ENCODE results near the gene ZNF772.
"Not testable (repeated sequence)": the region's sequence is repeated elsewhere in the genome, so short reads cannot be mapped to it uniquely, and the experiment has no call there.

Gene ZNF772

DNA sequence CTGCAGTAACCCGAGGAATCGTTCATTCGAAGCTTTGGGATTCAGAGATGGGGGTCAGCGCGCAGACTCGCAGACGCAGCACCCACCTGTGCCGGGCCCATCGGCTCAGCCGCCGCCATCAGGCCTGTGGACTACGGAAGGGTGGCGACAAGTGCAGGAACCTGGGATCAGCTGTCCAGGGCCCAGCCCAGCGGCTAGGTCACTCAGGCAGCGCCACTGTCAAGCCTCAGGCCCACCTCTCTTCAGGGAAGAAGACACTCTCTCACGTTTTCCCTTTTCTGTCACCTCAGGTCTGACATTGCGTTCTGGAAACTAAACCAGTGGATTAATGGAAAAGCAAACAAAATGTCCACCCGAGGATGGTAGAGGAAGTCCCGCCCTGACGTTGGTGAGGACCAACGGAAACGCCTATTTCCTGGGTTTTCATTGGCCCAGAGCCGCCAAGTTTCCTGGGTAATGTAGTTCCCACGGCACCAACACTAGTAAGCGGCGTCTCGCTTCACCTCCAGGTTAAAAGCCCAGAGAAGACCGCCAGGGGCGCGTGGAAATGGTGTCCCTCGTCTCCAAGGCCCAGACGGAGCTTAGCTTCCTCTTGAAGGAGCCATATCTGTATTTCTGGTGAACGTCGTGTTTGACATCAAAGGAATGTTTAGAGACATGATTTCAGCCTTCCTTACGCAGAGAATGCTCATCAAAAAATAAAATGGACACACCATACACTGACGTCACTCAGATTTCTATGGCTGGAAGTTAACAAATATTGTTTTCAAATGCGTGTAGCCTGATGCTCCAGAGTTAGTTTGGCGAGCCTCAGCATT is at the start of gene ZNF772:
Gene ZNF772, minus strand, starts transcription at position 376 of the 818 bp plus-strand sequence. Its CDS starts 257 bp downstream, at position 119.
- DNase-seq (ENCODE audit: low read depth in 2 of 2), result peak; percentile 80 to 82

DNA sequence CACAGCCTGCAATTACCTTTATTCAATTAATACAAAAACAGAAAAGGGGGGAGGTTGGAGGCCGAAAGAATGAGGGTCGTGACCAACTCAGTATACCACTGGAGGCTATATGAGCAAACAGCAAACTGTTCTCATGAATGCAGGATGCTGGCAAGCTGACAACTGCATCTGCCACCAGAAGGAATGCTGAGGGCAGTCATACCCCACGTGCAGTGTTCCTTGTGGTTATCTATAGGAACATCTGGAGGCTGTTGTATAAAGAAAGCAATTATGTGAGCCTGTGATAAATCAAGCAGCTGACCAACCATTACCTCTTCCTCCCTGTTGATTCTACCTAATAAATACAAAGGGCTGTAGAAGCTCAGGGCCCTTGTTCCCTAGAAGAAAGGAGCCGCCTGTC is 40.7 kb upstream of the ZNF772 start:
- DNase-seq (ENCODE audit: low read depth in 2 of 2), result not testable (repeated sequence)

DNA sequence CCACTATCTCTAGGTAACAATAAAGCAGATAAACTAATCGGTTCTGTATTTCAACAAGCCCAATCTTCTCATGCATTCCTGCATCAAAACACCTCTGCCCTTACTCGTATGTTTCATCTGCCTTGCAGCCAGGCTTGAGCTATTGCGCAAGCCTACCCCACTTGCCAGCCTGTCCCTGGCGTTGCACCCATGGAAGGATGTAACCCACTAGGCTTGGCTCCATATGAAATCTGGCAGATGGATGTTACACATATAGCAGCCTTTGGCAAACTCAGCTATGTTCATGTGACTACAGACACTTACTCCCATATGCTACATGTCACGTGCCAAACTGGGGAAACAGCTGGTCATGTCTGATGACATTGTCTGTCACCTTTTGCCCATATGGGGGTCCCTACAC is 37.9 kb upstream of the ZNF772 start:
- no peak for DNase-seq (ENCODE audit: low read depth in 2 of 2)

DNA sequence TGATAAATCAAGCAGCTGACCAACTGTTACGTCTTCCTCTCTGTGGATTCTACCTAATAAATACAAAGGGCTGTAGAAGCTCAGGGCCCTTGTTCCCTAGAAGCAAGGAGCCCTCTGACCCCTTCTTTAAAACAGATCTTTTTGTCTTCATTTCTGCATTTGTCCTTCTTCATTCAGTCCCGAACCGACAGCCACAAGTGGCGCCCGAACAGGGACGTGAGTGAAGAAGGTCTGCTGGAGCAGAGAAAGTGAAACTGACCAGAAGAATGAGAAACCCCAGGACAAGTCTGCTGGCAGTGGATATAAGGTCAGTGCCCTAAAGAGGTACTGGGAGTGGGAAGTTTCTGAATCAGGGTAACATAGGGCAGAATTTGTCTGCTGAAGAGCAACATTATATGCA is 35.5 kb upstream of the ZNF772 start:
- no peak for DNase-seq (ENCODE audit: low read depth in 2 of 2)

DNA sequence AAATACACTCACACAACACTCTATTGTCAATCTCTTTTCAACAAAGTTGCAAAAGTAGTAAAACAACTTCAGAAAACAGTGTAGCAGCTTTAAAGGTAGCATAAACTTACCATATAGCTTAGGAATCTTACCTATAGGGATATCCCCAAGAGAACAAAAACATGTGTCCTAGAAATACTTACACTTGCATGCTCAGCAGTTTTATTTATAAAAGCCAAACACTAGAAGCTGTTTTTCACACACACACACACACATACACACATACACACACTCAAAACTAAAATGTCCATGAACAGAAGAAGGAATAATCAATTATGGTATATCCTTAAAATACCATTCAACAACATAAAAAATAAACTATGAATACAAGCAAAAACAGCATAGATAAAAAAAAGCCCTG is 34.1 kb upstream of the ZNF772 start:
- no peak for DNase-seq (ENCODE audit: low read depth in 2 of 2)

DNA sequence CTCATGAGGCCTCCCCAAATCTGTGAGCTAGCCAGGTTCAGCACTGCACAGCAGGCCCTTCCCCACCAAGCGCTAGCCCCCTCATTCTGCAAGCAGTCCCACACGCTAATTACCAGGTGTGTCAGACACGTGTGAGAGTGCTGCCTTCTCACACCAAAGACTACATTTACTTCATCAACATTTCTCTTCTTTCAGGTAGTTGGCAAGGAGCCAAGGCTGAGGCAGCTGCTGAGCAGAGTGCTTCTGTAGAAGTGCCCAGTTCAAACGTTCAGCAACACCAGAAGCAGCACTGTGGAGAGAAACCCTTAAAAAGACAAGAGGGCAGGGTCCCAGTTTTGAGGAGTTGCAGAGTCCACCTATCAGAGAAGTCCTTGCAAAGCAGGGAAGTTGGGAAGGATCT is 28.8 kb upstream of the ZNF772 start:
- no peak for DNase-seq (ENCODE audit: low read depth in 2 of 2)

DNA sequence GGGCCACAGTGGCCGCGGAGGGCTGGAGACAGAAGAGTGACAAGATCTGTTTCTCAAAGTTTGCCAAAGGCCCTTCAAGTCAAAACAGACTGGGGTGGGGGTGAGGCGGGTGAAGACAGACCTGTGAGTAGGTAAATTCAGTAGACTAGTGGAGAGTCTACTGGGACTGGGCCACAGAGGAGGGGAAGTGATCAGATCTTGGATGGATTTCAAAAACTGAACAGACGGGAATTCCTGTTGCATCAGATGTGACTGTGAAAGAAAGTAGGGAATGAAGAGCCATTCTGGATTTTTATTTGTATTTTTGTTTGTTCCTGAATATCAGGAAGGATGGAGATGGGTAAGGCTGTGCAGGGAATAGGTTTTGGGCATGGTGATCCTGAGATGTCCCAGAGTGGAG is 23.0 kb upstream of the ZNF772 start:
- not testable (repeated sequence) for DNase-seq (ENCODE audit: low read depth in 2 of 2)

DNA sequence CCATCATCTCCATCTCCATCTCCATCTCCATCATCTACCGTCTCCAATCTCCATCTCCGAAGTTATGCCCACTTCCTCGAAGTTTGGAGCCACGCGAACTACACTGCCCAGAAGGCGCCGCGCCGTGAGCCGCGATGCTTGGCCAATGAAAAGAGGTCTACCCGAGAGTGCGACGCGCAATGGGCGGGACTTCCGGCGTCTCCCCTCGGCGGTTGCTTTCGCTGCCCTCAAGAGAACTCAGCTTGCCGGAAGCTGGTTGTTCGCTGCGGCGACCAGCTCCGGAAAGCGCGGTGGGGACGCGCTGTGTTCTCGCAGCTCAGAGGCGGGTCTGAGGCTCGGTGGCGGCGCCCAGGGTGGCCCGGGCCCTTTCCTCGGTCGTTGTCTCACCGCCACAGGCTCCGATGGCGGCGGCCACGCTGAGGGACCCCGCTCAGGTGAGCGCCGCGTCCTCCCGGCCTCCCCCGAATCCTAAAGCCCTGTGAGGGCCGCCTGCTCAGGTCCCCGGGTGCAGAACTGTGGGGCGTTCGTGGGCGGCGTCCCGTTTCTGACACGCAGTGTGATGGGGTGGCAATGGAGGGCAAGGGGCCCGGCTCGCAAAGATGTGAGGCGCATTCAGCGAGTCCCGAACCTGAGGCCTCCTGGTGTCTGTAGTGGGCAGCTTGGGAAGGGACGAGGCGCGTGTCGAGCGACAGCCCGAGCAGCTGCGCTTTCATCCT is 22.5 kb upstream of the ZNF772 start, which contains the start of gene ZNF773:
Gene ZNF773, plus strand, starts transcription at position 259 of the 716 bp plus-strand sequence. Its CDS starts 143 bp downstream, at position 402.
- DNase-seq (ENCODE audit: low read depth in 2 of 2), result peak; percentile 92 to 93

DNA sequence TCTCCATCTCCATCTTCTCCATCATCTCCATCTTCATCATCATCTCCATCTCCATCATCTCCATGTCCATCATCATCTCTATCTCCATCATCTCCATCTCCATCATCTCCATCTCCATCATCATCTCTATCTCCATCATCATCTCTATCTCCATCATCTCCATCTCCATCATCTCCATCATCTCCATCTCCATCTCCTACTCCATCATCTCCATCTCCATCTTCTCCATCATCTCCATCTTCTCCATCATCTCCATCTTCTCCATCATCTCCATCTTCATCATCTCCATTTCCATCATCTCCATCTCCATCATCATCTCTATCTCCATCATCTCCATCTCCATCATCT is 21.9 kb upstream of the ZNF772 start:
- DNase-seq (ENCODE audit: low read depth in 2 of 2), result not testable (repeated sequence)

DNA sequence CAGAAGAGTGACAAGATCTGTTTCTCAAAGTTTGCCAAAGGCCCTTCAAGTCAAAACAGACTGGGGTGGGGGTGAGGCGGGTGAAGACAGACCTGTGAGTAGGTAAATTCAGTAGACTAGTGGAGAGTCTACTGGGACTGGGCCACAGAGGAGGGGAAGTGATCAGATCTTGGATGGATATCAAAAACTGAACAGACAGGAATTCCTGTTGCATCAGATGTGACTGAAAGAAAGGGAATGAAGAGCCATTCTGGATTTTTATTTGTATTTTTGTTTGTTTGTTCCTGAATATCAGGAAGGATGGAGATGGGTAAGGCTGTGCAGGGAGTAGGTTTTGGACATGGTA is 10.9 kb upstream of the ZNF772 start:
- DNase-seq (ENCODE audit: low read depth in 2 of 2), result not testable (repeated sequence)

DNA sequence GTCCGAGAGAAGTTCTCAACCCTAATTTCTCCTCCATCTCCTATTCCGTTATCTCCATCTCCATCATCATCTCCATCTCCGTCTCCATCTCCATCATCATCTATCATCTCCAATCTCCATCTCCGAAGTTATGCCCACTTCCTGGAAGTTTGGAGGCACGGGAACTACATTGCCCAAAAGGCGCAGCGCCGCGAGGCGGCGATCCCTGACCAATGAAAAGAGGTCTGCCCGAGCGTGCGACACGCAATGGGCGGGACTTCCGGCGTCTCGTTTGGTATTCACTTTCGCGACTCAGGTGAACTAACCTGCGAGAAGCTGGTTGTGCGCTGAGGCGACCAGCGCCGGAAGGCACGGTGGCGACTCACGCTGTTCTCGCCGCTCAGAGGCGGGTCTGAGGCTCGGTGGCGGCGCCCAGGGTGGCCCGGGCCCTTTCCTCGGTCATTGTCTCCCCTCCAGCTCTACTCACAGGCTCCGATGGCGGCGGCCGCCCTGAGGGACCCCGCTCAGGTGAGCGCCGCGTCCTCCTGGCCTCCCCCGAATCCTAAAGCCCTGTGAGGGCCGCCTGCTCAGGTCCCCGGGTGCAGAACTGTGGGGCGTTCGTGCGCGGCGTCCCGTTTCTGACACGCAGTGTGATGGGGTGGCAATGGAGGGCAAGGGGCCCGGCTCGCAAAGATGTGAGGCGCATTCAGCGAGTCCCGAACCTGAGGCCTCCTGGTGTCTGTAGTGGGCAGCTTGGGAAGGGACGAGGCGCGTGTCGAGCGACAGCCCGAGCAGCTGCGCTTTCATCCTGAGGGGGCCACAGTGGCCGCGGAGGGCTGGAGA is 10.3 kb upstream of the ZNF772 start, which contains the start of gene ZNF419:
Gene ZNF419, plus strand, starts transcription at position 274 of the 822 bp plus-strand sequence. Its CDS starts 201 bp downstream, at position 475.
- peak; percentile 79 to 89 for DNase-seq (ENCODE audit: low read depth in 2 of 2)

DNA sequence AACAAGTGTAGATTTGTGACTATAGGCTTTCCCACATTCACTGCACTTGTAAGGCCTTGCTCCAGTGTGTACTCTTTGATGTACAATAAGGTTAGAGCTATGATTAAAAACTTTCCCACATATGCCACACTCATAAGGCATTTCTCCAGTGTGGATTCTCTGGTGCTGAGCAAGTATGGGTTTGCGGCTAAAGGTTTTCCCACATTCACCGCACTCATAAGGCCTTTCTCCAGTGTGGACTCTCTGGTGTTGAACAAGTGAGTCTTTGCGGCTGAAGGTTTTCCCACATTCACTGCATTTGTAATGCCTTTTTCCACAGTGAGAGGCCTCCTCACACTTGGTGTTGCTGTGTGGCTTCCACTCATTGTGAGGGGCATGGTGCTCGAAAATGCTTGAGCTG is 3.7 kb downstream of the ZNF772 start:
- DNase-seq (ENCODE audit: low read depth in 2 of 2), result no peak

DNA sequence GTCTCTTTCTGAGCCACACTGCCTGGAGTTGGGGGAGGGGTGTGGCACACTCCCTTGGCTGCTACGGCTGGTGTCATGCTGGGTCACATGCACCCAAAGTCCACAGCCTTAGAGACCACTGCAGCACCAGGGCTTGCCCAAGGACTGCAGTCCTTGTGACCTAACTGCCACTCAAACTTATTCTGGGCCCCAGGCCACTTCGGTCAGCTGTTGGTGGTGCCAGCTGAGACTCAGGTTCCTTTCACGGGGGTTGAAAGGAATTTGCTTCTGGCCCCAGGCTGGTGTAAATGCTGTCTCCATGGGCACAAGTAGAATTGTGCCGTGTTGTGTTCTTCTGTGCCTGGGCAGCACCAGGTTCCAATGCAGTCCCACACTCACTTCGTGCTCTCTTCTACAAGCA is 10.9 kb downstream of the ZNF772 start:
- no peak for DNase-seq (ENCODE audit: low read depth in 2 of 2)

DNA sequence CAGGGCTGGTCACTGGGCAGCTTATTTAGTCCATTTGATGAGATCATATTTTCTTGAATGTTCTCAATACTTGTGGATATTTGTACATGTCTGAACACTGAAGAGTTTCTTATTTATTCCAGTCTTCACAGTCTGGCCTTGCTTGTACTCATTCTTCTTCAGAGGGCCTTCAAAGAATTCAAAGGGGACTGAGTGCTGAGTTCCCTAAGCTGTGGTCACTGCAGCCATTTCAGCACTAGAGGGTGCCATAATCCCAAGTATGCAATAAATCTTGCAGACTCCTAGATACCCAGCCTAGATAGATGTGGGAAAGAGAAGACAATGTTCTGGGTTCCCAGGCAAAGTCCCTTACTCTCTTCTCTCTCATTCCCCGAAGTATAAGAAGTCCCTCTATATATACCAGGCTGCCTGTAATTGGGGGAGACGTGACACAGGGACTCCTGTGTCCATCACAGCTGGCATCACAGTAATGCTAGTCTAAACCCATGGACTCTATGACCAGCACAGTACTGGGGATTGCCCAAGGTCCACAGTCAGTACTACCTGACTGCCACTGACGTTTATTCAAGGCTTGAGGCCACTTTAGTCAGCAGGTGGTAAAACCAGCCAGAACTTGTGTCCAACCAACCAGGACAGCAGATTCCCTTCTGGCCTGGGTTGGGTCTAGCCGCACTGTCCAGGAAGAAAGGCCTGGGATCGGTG is 11.5 kb downstream of the ZNF772 start:
- DNase-seq (ENCODE audit: low read depth in 2 of 2), result peak in 1 of 2 donors; percentile 7

DNA sequence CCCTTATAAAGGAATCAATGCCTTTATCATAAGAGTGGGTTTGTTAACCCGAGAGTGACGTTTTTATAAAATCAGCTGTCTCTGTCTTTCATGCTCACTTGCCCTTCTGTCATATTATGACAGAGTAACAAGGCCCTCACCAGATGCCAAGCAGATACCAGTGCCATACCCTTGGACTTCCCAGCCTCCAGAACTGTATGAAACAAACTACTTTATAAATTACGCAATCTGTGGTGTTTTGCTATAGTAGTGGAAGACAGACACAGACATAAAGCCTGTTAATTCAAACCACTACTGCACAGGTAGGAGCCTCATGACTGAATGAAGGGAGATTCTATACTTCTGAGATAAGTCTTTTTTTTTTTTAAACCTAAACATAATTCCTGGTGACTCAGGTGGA is 25.1 kb downstream of the ZNF772 start:
- no peak for DNase-seq (ENCODE audit: low read depth in 2 of 2)

DNA sequence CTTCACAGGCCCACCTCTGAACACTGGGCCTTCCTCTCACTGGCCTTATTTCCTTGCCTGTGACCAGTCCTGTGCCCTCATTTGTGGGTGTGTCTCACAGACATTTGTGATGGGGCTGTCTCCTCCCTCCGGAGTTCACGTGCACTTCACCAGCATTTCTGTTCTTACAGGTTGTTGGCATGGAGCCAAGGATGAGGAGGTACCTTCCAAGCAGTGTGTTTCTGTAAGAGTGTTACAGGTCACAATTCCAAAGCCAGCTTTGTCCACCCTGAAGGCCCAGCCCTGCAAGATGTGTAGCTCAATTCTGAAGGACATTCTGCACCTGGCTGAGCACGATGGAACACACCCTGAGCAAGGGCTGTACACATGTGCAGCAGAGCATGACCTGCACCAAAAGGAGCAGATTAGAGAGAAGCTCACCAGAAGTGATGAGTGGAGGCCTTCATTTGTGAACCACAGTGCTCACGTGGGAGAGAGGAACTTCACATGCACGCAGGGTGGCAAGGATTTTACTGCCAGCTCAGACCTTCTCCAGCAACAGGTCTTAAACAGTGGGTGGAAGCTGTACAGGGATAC is 34.2 kb downstream of the ZNF772 start:
- no peak for DNase-seq (ENCODE audit: low read depth in 2 of 2)

DNA sequence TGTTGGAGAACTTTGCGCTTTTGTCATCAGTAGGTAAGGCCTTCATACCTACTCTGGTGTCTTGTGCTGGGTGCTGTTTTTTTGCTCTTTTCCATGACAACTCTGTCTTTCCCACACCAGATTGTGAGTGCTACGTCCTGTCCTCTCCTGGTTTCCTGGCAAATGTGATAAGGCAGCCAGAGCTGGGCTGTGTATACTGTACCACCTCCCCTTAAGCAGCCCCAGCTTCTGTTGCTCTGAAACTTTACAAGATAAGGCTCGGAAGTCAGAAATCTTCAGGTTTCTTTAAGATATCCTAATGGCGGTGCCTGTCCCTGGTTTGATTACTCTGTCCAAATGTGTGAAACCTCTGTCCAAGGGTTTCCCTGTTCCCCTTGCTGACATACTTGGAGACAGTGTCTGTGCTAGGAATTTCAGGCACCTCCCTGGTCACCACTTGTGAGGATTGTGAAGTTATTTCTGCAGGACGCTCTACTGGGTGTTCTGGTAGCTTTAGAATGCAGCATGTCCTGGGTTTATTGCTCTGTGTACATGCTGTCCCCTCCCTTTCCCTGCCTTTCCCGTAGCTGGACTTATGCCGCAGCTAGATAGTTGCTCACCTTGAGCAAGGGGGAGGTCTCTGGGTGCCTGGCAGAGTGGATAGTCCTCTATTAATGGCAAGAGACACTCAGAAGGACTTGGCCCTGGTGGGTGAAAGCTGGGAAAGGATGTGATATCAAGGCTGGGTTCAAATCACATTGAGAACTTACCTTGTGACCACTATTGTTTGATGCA is 35.2 kb downstream of the ZNF772 start:
- no peak for DNase-seq (ENCODE audit: low read depth in 2 of 2)

DNA sequence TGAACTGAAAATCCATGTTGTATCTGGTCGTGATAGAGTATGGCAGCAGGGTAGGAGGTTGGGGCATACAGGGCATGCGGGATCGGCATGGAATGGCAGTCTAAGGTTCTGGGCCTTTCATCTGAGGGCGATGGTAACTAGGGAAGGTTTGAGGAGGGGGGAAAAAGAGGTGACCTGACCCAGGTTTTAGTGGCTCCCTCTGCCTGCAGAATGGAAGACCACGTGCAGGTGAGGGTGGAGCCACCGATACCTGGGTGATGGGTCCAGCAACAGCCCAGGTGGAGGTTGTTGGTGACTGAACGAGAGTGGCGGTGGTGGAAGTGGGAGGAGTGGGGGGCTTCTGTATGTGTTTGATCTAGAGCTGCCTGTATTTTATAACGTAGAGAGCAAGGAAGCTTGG is 38.4 kb downstream of the ZNF772 start:
- DNase-seq (ENCODE audit: low read depth in 2 of 2), result no peak

DNA sequence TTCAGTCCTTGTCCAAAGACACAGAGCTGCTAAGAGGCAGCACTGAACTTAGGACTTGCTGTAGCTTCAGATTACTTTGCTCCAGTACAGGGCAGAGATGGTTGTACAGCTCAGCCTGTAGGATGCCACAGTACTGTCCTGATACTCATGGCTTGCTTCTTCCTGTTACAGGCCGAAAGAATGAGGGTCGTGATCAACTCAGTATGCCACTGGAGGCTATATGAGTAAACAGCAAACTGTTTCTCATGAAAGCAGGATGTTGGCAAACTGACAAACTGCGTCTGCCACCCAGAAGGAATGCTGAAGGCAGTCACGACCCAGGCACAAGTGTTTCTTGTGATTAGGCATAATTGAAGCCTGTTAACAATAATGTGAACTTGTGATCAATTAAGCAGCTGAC is 39.4 kb downstream of the ZNF772 start:
- no peak for DNase-seq (ENCODE audit: low read depth in 2 of 2)

DNA sequence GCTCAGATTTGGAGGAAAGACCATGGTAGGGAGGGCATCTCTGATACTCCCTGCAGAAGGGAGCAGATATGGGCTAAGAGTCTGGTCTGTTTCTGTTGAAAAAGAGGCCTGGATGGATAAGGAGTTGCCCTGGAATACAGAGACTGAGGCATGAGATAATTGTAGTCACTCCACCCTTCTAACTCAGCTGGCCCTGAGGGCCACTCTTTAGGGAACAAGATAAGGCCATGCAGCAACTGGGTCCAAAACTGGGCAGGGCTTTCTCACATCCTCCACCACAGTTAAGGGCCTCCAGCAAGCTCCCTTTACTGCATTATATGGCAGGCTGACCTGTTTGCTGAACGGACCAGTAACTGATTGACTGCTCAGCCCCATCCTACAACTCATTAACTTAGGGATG is 40.9 kb downstream of the ZNF772 start:
- DNase-seq (ENCODE audit: low read depth in 2 of 2), result no peak

All from stimulated activated CD4-positive, alpha-beta T cell treated with anti-CD3 and anti-CD28 coated beads, Interleukin-15, amount 100 ng/mL, for 48 hours (primary cell).